H9 (cell line): ENCODE data around the gene SETD6. TPM values are rescaled to one million over a fixed set of nuclear protein-coding genes. Genes with fewer than 3 reads are reported as not detected.

ENCODE experiments used
- DNase-seq: peaks from one replicate; pipeline ENCODE4 v3.0.0-alpha.2; 2017
- H2AFZ ChIP-seq: one replicate; pipeline ENCODE4 v1.6.1; 2013; ENCODE audit warnings: mild to moderate bottlenecking, low read length, control low read depth, moderate library complexity
- H2AK5ac ChIP-seq: 2 replicates; pipeline ENCODE4 v1.6.1; 2013; ENCODE audit warnings: low read length, control low read depth, mixed read lengths; ENCODE audit not compliant: insufficient read length
- H2BK120ac ChIP-seq: one replicate; pipeline ENCODE4 v1.6.1; 2013; ENCODE audit warnings: low read depth, mild to moderate bottlenecking, low read length, control low read depth, inconsistent platforms; ENCODE audit not compliant: poor library complexity, severe bottlenecking
- H2BK12ac ChIP-seq: 2 replicates; pipeline ENCODE4 v1.6.1; 2013; ENCODE audit warnings: low read length, control low read depth, mixed read lengths, low read depth; ENCODE audit not compliant: insufficient read length
- H2BK15ac ChIP-seq: 2 replicates; pipeline ENCODE4 v1.6.1; 2013; ENCODE audit warnings: low read depth, low read length, control low read depth
- H2BK20ac ChIP-seq: one replicate; pipeline ENCODE4 v1.6.1; 2013; ENCODE audit warnings: low read depth, mild to moderate bottlenecking, low read length, control low read depth, inconsistent platforms; ENCODE audit not compliant: poor library complexity, severe bottlenecking
- H2BK5ac ChIP-seq: 2 replicates; pipeline ENCODE4 v1.6.1; 2013; ENCODE audit warnings: low read length, control low read depth, mixed read lengths; ENCODE audit not compliant: insufficient read length
- H3K14ac ChIP-seq: 2 replicates; pipeline ENCODE4 v1.6.1; 2013; ENCODE audit warnings: low read length, control low read depth; ENCODE audit not compliant: insufficient read depth
- H3K18ac ChIP-seq: 2 replicates; pipeline ENCODE4 v1.6.1; 2013; ENCODE audit warnings: low read depth, mild to moderate bottlenecking, mixed read lengths, low read length, control low read depth; ENCODE audit not compliant: insufficient read length
- H3K23ac ChIP-seq: 2 replicates; pipeline ENCODE4 v1.6.1; 2013; ENCODE audit warnings: low read length, control low read depth, mixed read lengths, low read depth; ENCODE audit not compliant: insufficient read length
- H3K23me2 ChIP-seq: 2 replicates; pipeline ENCODE4 v1.6.1; 2013; ENCODE audit warnings: low read depth, mild to moderate bottlenecking, mixed read lengths, low read length, control low read depth; ENCODE audit not compliant: insufficient read length, poor library complexity, severe bottlenecking
- H3K27ac ChIP-seq: 2 replicates; pipeline ENCODE4 v1.5.1; 2013; ENCODE audit warnings: low read length, control low read depth, mixed read lengths, low read depth; ENCODE audit not compliant: insufficient read length
- H3K27me3 ChIP-seq: 2 replicates; pipeline ENCODE4 v1.6.1; 2013; ENCODE audit warnings: low read length, control low read depth, inconsistent platforms; ENCODE audit not compliant: insufficient read depth
- H3K4ac ChIP-seq: 2 replicates; pipeline ENCODE4 v1.6.1; 2013; ENCODE audit warnings: low read depth, mild to moderate bottlenecking, control low read depth, inconsistent platforms, low read length, moderate library complexity
- H3K4me1 ChIP-seq: 2 replicates; pipeline ENCODE4 v1.6.1; 2013; ENCODE audit warnings: low read length, control low read depth, inconsistent platforms; ENCODE audit not compliant: insufficient read depth
- H3K4me2 ChIP-seq: 2 replicates; pipeline ENCODE4 v1.6.1; 2013; ENCODE audit warnings: low read length, control low read depth, mixed read lengths; ENCODE audit not compliant: insufficient read length, insufficient read depth
- H3K56ac ChIP-seq: 2 replicates; pipeline ENCODE4 v1.6.1; 2013; ENCODE audit warnings: low read depth, mild to moderate bottlenecking, mixed read lengths, low read length, control low read depth; ENCODE audit not compliant: insufficient read length
- H3K79me1 ChIP-seq: 2 replicates; pipeline ENCODE4 v1.6.1; 2013; ENCODE audit warnings: low read depth, mild to moderate bottlenecking, moderate library complexity, low read length, control low read depth, inconsistent platforms; ENCODE audit not compliant: insufficient read depth, poor library complexity, severe bottlenecking
- H3K79me2 ChIP-seq: 2 replicates; pipeline ENCODE4 v1.6.1; 2013; ENCODE audit warnings: low read length, control low read depth, inconsistent platforms; ENCODE audit not compliant: insufficient read depth
- H3K9ac ChIP-seq: 2 replicates; pipeline ENCODE4 v1.6.1; 2013; ENCODE audit warnings: low read length, control low read depth, mixed read lengths; ENCODE audit not compliant: insufficient read length; ENCODE audit errors: extremely low read depth
- H3K9me3 ChIP-seq: one replicate; pipeline ENCODE4 v1.6.1; 2013; ENCODE audit warnings: low read depth, low read length, inconsistent platforms; ENCODE audit not compliant: control insufficient read depth
- H3T11ph ChIP-seq: one replicate; pipeline ENCODE4 v1.6.1; 2013; ENCODE audit warnings: mild to moderate bottlenecking, low read length, control low read depth, inconsistent platforms
- H4K20me1 ChIP-seq: one replicate; pipeline ENCODE4 v1.6.1; 2013; ENCODE audit not compliant: control insufficient read depth, insufficient read length, insufficient read depth
- H4K5ac ChIP-seq: 2 replicates; pipeline ENCODE4 v1.6.1; 2013; ENCODE audit warnings: low read depth, mild to moderate bottlenecking, mixed read lengths, low read length, control low read depth; ENCODE audit not compliant: insufficient read length
- H4K8ac ChIP-seq: replicated peaks from 2 replicates; pipeline ENCODE4 v1.6.1; 2013; ENCODE audit warnings: low read length, control low read depth, mixed read lengths, low read depth; ENCODE audit not compliant: insufficient read length
- H4K91ac ChIP-seq: 2 replicates; pipeline ENCODE4 v1.6.1; 2013; ENCODE audit warnings: low read depth, mild to moderate bottlenecking, moderate library complexity, mixed read lengths, low read length, control low read depth; ENCODE audit not compliant: insufficient read length
- H3K27ac Mint-ChIP-seq, 3 experiments: 2 replicates in 2 of 3; 3 replicates in 1 of 3; pipeline ENCODE4 v1.8.0; 2020 to 2021; ENCODE audit warnings: mixed read lengths in 3 of 3, mild to moderate bottlenecking in 1 of 3, moderate library complexity in 1 of 3
- H3K27me3 Mint-ChIP-seq: 2 replicates; pipeline ENCODE4 v1.8.0; 2021; ENCODE audit warnings: low read depth, mild to moderate bottlenecking, moderate library complexity, mixed read lengths
- H3K36me3 Mint-ChIP-seq, 3 experiments: 2 replicates in 2 of 3; 3 replicates in 1 of 3; pipeline ENCODE4 v1.8.0; 2020 to 2021; ENCODE audit warnings: low read depth in 3 of 3, mixed read lengths in 3 of 3; ENCODE audit not compliant: insufficient read depth in 1 of 3
- H3K4me1 Mint-ChIP-seq, 2 experiments: 2 replicates each; pipeline ENCODE4 v1.8.0; 2020; ENCODE audit warnings: mixed read lengths in 2 of 2
- H3K4me3 Mint-ChIP-seq, 2 experiments: 2 replicates in 1 of 2; 3 replicates in 1 of 2; pipeline ENCODE4 v1.8.0; 2020 to 2021; ENCODE audit warnings: mild to moderate bottlenecking in 2 of 2, mixed read lengths in 2 of 2, moderate library complexity in 1 of 2
- H3K9me3 Mint-ChIP-seq, 2 experiments: 2 replicates in 1 of 2; 3 replicates in 1 of 2; pipeline ENCODE4 v1.8.0; 2020; ENCODE audit warnings: mild to moderate bottlenecking in 2 of 2, mixed read lengths in 2 of 2, moderate library complexity in 1 of 2
- CTCF ChIP-seq: fragments of 200-600 bp; sonication (generic); conservative IDR thresholded peaks from 3 replicates; pipeline ENCODE4 v1.8.0; 2021; ENCODE audit warnings: antibody characterized with exemption, mild to moderate bottlenecking
- WGBS: extraction: QIAGEN DNeasy Blood & Tissue Kit; methylation state at CpG from one replicate; pipeline ENCODE4 v1.1.7; 2013; ENCODE audit warnings: missing lambda C conversion rate, low lambda C conversion rate, mixed read lengths; ENCODE audit not compliant: insufficient read length; ENCODE audit errors: extremely low coverage; 5-methylcytosine and 5-hydroxymethylcytosine counted together
- total RNA-seq: library from RNA; stranded (reverse); gene quantifications from 2 replicates; pipeline ENCODE4 v1.2.1, GENCODE V29; 2021

Gene SETD6
- total RNA-seq, 1 experiment from 2014 or later: 55.6 TPM

GRCh38 chr16:58485184-58485887, 30.0 kb upstream of the SETD6 start:
- H3K23me2 ChIP-seq: no peaks in the 10 kb centered on the region
- peaks cover 0 to under 1% of the 10 kb centered on the region in 2 experiments; a peak in 2 of 5 replicates for H3K9me3 Mint-ChIP-seq
- no peak overlapping the region for H3K18ac ChIP-seq
- no peaks in the 10 kb centered on the region for H3K4me1 ChIP-seq
- peaks cover 11% of the 10 kb centered on the region for H3K27me3 Mint-ChIP-seq
- H3K4me2 ChIP-seq: no peak overlapping the region
- H2BK20ac ChIP-seq: no peak overlapping the region
- H4K91ac ChIP-seq: no peak overlapping the region
- no peak overlapping the region for H3K27ac ChIP-seq
- H3K36me3 Mint-ChIP-seq: 0 out of 7 replicates have a peak, but pooled peaks cover 0 to under 1% (median 0%) of the 10 kb centered on the region in 3 experiments
- H3K79me1 ChIP-seq: no peaks in the 10 kb centered on the region
- no peak overlapping the region for H2AFZ ChIP-seq
- H3K27me3 ChIP-seq: no peaks in the 10 kb centered on the region
- H4K5ac ChIP-seq: no peak overlapping the region
- H3T11ph ChIP-seq: no peak overlapping the region
- no peak overlapping the region for H4K8ac ChIP-seq
- no peaks in the 10 kb centered on the region for H3K79me2 ChIP-seq
- H3K4me1 Mint-ChIP-seq: peaks cover 0 to 18% of the 10 kb centered on the region in 2 experiments; a peak in 3 of 4 replicates
- no peak for TF ChIP-seq CTCF
- no CpG with 5 or more reads among the region's 11 CpGs for WGBS
- H2BK5ac ChIP-seq: no peak overlapping the region
- no peak overlapping the region for H2BK120ac ChIP-seq
- H3K9ac ChIP-seq: no peak overlapping the region
- no peak overlapping the region for H2BK15ac ChIP-seq
- no peak overlapping the region for H3K14ac ChIP-seq
- no peak overlapping the region for H3K4ac ChIP-seq
- no peak overlapping the region for H2BK12ac ChIP-seq
- no peak overlapping the region for H3K27ac Mint-ChIP-seq
- H4K20me1 ChIP-seq: no peaks in the 10 kb centered on the region
- H3K23ac ChIP-seq: no peak overlapping the region
- no peaks in the 10 kb centered on the region for H3K9me3 ChIP-seq
- H2AK5ac ChIP-seq: no peak overlapping the region
- no peak for DNase-seq
- no peak overlapping the region for H3K4me3 Mint-ChIP-seq
- no peak overlapping the region for H3K56ac ChIP-seq
